HG02852 (cell line): ENCODE data around the gene CAT.

Experiments
- ATAC-seq: cut with Tn5 transposase; IDR thresholded peaks from one replicate; pipeline ENCODE4 v1.9.1; 2021; ENCODE audit warnings: mild to moderate bottlenecking, moderate library complexity; ENCODE audit not compliant: unreplicated experiment

CAT gene

GRCh38 chr11:34519595-34520235, 81.0 kb downstream of the CAT start:
- ATAC-seq: no peak

- no peak for ATAC-seq
These were observed 82.5 kb downstream of the CAT start for GRCh38 chr11:34521265-34521664.
